HFFc6 (cell line): ENCODE data around the gene FAM200A. TPM values are rescaled to one million over a fixed set of nuclear protein-coding genes. Genes with fewer than 3 reads are reported as not detected.

Experiments
- DNase-seq: peaks from one replicate; pipeline ENCODE4 v3.0.0-alpha.2; 2018
- H3K27ac Mint-ChIP-seq: 2 replicates; pipeline ENCODE4 v1.8.0; 2020; ENCODE audit warnings: mild to moderate bottlenecking, mixed read lengths
- H3K27me3 Mint-ChIP-seq: 2 replicates; pipeline ENCODE4 v1.8.0; 2021; ENCODE audit warnings: mild to moderate bottlenecking, moderate library complexity, mixed read lengths; ENCODE audit not compliant: insufficient read depth
- H3K36me3 Mint-ChIP-seq: 2 replicates; pipeline ENCODE4 v1.8.0; 2021; ENCODE audit warnings: low read depth, mixed read lengths
- H3K4me1 Mint-ChIP-seq: 2 replicates; pipeline ENCODE4 v1.8.0; 2020; ENCODE audit warnings: low read depth, mixed read lengths
- H3K4me3 Mint-ChIP-seq: 2 replicates; pipeline ENCODE4 v1.8.0; 2020; ENCODE audit warnings: mild to moderate bottlenecking, moderate library complexity, mixed read lengths
- H3K9me3 Mint-ChIP-seq: 2 replicates; pipeline ENCODE4 v1.8.0; 2020; ENCODE audit warnings: mild to moderate bottlenecking, mixed read lengths
- total RNA-seq, 6 experiments: library from RNA; stranded (reverse); fragmentation: NEBNext Ultra II Directional; extraction: Animal tissue kit (Norgen Biotek cat#: 25700); gene quantifications; 2 replicates in 1 of 6; 3 replicates in 5 of 6; pipeline ENCODE4 v1.2.3, GENCODE V29; 2021
- TF ChIP-seq, protein P1 (sequence below): fragments of 200-600 bp; sonication (generic); IDR thresholded peaks from 2 replicates; pipeline ENCODE4 v1.5.0; 2021; ENCODE audit warnings: antibody characterized with exemption, mild to moderate bottlenecking

Gene FAM200A
- total RNA-seq, 6 experiments from 2014 or later = 3.6 to 5.5 (median 5.3) TPM

DNA sequence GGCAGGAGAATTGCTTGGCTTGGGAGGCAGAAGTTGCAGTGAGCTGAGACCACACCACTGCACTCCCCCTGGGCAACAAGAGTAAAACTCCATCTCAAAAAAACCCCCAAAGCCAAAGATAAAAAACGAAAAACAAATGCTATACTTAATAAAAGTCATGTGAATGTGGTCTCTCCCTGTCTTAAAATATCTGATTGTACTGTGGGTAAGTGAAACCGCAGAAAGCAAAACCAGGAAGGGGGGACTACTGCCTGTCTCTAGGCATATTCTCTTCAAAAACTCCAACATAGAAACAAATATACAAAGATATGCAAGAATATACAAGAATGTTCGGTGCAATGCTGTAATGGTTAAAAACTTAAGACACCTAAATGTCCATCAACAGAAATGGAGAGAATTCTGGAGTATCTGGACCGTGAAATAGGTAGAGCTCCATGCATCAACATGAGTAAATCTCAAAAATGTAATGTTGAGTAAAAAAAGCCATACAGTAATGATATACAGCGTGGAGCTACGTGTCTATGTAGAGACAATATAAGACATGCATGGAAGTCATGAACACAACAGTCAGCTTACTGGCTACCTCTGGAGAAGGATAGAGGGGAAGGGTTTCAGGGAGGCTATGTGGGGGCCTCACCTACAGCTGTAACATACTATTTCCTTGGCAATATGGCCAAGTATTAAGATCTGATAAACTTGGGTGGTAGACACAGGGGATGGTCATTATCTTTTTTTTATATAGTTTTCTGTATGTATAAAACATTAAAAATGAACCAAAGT is 54.0 kb downstream of the FAM200A start:
- no peak for DNase-seq
- Mint-ChIP-seq H3K36me3 (peaks cover 65% of the 10 kb centered on the region), H3K4me3 (peak overlapping the region; percentile 98), H3K27me3 (peaks cover 3% of the 10 kb centered on the region; the same call in 1 of the 2 replicates), H3K27ac (no peak overlapping the region), H3K4me1 (peaks cover 28% of the 10 kb centered on the region), H3K9me3 (peaks cover 37% of the 10 kb centered on the region)
- TF ChIP-seq, protein P1, sequence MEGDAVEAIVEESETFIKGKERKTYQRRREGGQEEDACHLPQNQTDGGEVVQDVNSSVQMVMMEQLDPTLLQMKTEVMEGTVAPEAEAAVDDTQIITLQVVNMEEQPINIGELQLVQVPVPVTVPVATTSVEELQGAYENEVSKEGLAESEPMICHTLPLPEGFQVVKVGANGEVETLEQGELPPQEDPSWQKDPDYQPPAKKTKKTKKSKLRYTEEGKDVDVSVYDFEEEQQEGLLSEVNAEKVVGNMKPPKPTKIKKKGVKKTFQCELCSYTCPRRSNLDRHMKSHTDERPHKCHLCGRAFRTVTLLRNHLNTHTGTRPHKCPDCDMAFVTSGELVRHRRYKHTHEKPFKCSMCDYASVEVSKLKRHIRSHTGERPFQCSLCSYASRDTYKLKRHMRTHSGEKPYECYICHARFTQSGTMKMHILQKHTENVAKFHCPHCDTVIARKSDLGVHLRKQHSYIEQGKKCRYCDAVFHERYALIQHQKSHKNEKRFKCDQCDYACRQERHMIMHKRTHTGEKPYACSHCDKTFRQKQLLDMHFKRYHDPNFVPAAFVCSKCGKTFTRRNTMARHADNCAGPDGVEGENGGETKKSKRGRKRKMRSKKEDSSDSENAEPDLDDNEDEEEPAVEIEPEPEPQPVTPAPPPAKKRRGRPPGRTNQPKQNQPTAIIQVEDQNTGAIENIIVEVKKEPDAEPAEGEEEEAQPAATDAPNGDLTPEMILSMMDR = no peak

Other genes with a start within 250 kb of the FAM200A start
- gene ARPC1A, start 226.2 kb downstream of the FAM200A start, total RNA-seq = 100 to 1,000 TPM; 261 to 285 (median 281) TPM
- 100 to 1,000 TPM; 233 to 281 (median 249) TPM for gene ARPC1B, start 177.4 kb downstream of the FAM200A start, total RNA-seq
- 100 to 1,000 TPM; 148 to 213 (median 180) TPM for gene PDAP1, start 143.5 kb downstream of the FAM200A start, total RNA-seq
- gene BUD31, start 143.1 kb downstream of the FAM200A start, total RNA-seq = 100 to 1,000 TPM; 134 to 147 (median 146) TPM
- gene PTCD1, start 113.3 kb downstream of the FAM200A start, total RNA-seq = 1 to 10 TPM; 4.5 to 8.6 (median 6.7) TPM
- gene CPSF4, start 113.2 kb downstream of the FAM200A start, total RNA-seq = 10 to 100 TPM; 26.7 to 34.0 (median 29.2) TPM
- 100 to 1,000 TPM; 388 to 466 (median 440) TPM for gene ATP5MF, start 85.9 kb downstream of the FAM200A start, total RNA-seq
- gene ZNF789, start 79.2 kb downstream of the FAM200A start, total RNA-seq = 1 to 10 TPM; 5.2 to 6.4 (median 5.6) TPM
- gene ZNF394, start 51.8 kb downstream of the FAM200A start, total RNA-seq = 10 to 100 TPM; 12.7 to 15.1 (median 14.4) TPM
- gene ZKSCAN5, start 47.5 kb downstream of the FAM200A start, total RNA-seq = 10 to 100 TPM in 5 of 6 experiments, 1 to 10 TPM in 1; 10.0 to 12.8 (median 11.3) TPM
- gene ZNF655, start 6.5 kb upstream of the FAM200A start, total RNA-seq = 10 to 100 TPM; 38.6 to 50.0 (median 43.5) TPM
- 1 to 10 TPM in 1 of 6 experiments, under 1 TPM in 5; 0.24 to 1.4 (median 0.52) TPM for gene TMEM225B, start 46.2 kb upstream of the FAM200A start, total RNA-seq
- 10 to 100 TPM in 3 of 6 experiments, 1 to 10 TPM in 3; 9.3 to 12.6 (median 9.9) TPM for gene ZSCAN25, start 64.8 kb upstream of the FAM200A start, total RNA-seq
- gene CYP3A5, start 127.9 kb upstream of the FAM200A start, total RNA-seq = 1 to 10 TPM in 2 of 6 experiments, under 1 TPM in 4; 0.30 to 1.8 (median 0.48) TPM
- under 1 TPM in 1 of 6 experiments, not detected in 5; 0.09 TPM for gene CYP3A7, start 183.1 kb upstream of the FAM200A start, total RNA-seq
- gene CYP3A4, start 232.1 kb upstream of the FAM200A start, total RNA-seq = not detected